Fibroblast of peridontal ligament (primary cell): ENCODE data around the gene MEIOC.
"Not testable (repeated sequence)": the region's sequence is repeated elsewhere in the genome, so short reads cannot be mapped to it uniquely, and the experiment has no call there.

Source experiments
- DNase-seq: peaks from one replicate; pipeline ENCODE4 v3.0.0-alpha.2; 2010; ENCODE audit errors: extremely low read depth

Gene MEIOC

DNA sequence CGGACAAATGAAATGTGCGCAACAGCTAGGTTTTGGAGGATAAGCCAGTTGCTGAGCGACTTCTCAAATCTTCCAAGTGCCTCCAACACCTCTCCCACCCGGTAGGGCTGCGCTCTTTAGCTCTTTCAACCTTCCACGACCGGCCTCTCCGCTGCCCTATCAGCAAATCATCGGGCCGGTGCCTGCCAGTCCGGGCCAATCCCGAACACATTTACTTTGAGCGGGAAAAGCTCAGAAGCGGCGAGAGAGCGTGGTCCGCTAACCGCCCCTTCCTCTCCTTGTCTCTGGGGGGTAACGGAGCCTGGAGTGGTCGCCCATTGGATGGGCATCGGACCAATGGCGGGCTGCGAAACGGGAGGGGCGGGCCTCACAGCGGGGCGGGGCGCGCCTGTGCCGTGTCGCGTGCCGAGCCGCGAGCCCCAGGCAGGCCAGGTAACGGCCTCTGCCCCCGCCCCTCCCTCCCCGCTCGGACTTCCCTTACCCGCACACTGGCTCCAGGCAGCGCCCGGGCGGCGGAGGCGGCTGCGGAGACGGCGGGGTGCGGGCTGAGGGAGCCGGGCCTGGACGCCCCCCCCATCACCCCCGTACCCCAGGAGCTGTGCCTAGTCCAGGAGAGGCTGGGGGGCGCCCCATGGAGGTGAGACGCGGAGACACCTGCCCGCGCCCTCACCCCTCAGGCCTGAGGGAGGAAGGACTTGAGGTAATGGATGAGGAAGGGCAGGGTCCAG lies at the start of gene MEIOC:
Gene MEIOC, plus strand, starts transcription at position 486 of the 728 bp plus-strand sequence. Its CDS starts 146 bp downstream, at position 632.
- no peak for DNase-seq

DNA sequence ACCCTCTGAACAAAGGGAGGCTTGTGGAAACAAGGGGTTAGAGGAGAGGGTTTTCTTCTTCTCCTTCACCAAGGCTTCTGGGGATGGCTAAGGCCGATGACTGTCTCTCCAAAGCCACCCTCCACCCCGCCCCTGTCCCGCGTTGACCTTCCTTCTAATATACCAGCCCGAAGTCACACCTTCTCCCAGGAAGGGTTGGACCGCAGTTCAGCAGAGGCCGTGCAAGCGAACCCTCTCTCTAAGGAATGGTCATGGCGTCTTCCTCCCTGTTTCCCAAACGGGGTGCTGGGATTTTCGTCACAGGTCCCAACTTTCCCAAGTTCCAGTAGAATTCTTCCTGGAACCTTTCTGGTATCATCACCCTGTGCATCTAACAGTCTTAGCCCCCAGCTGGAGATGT lies 49.6 kb upstream of the MEIOC start:
- DNase-seq = no peak

DNA sequence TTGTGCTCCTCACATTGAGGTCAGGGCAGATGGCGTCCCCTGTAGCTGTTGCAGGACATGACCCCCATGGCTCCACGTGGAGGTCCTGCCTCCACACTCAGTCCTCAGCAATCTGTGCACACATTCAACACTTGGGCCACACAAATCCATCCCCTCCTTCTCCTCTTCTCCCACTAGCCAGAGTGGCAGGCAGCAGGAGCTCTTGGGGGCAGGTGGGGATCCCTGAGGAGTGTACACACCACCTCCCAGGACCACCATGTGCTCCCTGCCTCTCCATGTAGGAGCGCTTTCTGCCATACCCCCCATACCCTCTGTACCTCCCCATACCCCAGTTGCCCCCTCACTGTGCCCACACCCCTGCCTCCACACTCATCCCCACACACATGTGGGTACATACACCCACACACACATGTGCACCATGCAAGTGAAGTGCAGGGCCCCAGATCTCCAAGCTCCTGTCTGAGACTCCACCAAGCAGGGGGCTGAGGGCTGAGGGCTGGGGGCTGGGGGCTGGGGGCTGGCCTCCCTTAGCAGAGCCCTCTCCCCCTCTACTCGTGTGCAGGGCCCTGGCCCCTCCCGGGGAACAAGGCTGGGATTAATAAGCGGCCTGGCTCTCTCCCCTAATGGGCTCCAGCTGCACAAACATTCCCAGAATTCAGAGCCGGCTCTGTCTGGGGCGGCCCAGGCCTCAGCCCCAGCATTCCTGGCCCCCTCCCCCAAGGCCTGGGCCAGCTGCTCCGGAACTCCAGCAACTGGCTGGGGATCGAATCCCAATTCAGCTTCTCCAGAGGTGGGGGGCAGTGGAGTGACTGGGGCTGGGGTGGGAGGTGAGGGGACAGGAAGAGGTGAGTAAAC lies 48.2 kb upstream of the MEIOC start:
- peak; percentile 79 for DNase-seq

DNA sequence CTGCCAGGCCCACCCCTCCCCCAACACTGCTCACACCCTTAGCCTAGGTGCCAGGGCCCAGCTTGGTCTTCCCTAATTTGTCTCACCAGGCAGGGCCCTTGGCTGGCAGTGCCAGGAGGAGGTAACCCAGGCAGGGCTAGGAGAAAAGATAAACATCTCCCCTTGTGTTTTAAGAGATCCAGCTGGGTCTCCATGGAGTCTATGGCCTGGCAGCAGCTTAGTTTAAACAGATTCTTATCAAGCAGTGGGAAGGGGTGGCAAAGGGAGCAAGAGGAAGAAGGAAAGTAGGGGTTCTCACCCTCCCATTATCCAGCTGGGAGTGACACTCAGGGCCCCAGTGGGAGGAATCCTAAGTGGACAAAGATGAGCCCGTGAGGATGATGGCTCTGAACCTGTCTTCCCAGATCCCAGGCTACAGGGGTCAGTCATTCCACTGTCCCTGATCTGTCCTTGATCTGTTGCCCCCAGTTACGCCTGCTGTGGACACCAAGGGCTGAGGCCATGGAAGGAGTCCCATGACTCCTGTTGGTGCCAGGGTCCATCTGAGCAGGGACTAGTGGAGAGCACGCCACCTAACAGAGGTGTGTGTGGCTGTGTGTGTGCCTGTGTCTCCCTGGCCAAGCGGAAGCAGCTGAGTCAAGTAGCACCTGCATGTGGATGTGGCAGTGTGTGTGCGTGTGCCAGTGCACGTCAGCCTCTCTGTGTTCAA lies 47.4 kb upstream of the MEIOC start:
- peak; percentile 41 for DNase-seq

DNA sequence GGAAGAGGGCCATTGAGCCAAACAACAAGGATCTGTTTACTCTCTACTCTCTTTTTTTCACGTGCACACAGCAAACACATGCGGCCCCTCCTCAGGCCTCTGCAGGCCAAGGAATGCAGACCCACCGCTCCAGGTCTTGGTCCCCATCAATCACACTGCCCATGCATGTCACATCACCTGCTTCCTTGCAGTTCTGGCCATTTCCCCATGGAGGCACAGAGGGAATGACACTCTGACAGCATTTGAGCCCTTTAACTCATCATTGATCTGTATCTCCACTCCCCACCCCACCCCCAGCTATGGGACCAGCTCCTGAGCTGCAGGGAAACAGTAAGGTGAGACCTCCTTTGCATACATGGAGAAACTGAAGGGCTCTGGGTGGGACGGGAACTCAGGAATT lies 45.9 kb upstream of the MEIOC start:
- DNase-seq = no peak

DNA sequence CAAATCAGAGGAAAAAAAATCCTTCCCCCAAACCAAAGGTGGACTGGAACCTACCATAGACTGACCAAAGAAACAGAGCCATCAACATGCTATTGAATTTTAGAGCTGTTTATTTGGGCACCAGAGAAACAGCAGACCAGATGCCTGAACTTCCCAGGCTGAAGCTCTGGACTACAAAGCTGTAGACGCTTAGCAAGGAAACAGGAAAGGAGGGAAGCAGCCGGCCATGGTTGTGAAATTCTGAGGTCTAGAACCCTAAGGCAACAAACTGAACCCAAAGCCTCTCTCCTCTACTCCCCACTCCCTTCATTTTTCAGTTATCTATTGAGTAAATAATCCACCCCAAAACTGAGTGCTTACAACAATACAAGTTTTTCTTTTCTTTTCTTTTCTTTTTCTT lies 45.4 kb upstream of the MEIOC start:
- DNase-seq = peak; percentile 48

DNA sequence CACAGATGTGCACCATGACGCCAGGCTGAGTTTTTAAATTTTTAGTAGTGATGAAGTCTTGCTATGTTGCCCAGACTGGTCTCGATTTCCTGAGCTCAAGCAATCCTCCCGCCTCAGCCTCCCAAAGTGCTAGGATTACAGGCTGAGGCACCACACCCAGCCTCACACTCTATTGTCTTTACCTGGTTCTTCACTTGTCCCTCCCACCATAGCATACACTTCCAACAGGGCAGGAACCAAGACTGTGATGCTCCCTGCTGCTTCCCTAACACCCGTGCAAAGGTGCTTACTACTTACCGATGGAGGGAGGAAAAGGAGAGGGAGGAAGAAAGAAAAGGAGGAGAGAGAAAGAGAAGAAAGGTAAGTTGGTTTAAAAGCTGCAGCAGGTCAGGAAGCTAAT lies 41.4 kb upstream of the MEIOC start:
- DNase-seq = no peak

DNA sequence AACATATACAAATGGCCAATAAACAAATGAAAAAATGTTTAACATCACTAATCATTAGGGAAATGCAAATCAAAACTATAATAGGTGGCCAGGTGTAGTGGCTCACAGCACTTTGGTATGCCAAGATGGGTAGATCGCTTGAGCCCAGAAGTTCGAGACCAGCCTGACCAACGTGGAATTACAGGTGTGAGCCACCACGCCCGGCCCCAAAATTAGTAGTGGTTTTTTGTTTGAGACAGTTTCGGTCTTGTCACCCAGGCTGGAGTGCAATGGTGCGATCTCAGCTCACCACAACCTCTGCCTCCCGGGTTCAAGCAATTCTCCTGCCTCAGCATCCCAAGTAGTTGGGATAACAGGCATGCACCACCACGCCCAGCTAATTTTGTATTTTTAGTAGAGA lies 37.6 kb upstream of the MEIOC start:
- not testable (repeated sequence) for DNase-seq

DNA sequence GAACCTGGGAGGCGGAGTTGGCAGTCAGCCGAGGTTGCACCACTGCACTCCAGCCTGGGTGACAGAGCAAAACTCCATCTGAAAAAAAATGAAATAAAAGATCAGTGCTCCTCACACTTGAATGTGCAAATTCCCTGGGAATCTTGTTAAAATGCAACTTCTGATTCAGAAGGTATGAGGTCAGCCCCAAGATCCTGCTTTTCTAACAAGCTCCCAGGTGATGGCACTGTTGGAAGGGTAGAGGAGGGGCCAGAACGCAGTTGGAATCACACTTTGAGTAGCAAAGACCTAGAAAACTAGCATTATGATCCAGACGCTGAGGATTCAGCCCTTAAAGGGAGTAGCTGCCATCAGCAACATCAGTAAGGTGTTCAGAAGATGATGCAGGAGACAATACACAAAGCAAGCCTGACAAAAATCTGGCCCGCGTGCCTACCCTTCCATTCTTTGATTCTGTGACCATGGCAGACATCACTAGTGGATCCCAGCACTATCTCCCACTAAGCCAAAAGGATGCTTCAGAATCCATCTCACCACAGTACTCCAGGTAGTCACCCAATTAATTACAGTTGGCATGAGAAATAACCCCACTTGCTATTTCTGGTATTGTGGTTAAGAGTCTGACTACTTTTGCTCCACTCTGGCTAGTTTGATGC lies 33.1 kb upstream of the MEIOC start:
- no peak for DNase-seq

DNA sequence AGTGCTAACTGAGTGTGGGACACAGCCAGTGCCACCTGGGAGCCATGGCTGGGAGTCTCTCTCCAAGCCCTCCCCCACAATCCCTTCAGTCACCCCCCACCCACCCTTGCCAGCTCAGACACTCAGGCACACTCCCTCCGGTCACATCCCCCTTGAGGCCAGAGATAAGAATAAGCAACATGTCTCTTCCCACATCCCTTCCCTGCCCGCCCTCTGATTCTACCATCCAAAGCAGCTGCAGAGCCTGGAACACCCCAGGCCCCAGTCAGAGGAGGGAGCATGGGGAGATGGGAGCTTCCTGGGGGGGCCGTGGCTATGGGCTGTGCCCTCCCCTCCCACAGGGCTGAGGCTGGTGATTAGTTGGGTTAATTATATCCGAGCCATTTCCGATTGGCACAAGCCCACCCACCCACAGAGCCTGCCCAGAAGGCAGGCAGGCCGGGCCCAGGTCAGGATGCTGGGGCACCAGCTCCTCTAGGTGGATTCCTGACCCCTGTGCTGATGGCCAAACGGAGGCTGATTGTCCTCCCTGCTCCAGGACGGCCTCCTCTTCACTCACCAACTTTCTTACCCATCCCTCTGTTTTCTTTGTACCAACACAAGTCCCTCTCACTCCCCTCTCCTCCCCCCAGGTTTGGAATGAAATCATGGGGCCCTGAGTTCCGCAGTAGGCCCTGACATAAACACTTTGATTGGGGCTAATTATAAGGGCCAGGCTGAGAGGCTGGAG lies 28.6 kb upstream of the MEIOC start:
- peak; percentile 60 for DNase-seq

DNA sequence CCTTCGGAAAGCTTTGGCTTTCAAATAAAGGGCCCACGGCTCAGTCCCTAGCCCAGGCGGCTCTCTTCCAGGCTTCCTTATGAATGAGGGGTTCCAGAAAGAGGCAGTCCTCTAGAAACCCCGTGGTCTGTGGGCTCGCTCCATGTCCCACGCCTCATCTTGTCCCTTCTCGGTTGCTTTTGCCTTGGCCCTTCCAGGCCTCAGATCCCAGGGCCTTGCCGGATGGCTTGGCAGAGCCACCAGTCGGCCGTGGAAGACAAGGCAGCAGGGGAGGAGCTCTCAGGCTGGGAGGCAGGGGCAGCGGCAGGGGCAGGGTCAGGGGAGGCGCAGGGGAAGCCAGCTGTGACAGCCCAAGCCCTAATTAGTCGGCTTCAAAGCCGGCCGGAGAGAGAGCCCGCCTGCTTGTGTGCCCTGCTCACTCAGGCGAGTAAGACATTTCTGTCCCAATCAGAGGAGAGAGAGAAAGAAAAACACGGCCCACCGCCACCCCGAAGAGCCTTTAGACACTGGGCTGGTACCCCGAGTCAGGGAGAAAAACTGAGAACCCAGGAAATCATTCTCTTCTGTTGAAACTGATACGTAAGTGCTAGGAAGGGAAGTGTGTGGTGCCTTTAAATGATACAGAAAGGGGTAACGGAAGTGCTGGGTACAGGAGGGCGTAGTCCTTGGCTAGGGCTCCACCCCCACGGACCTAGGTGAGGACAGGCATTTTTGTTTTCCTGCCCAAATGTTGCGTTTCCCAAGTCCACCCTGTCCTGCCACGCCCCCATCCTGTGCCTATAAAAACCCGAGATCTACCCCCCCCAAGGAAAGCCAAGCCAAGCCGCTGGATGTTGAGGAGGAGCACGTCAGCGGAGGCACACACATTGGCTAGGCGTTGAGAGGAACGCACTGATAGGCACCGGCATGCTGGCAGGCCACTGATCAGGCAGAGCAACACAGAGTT lies 27.8 kb upstream of the MEIOC start:
- DNase-seq = peak; percentile 68

DNA sequence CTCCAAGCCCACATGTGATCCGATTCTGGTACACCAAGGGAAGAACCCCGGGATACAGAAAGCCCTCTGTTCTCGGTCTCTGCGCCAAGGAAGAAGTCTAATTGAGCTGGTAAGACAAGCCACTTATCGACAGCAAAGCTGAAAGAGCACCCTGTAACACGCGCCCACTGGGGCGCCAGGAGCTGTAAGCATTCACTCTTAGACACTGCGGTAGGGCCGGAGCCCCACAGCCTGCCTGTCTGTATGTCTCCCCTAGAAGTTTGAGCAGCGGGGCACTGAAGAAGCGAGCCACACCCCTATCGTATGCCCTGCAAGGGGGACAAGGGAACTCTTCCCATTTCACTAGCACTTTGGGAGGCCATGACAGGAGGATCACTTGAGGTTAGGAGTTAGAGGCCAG lies 27.0 kb upstream of the MEIOC start:
- no peak for DNase-seq

DNA sequence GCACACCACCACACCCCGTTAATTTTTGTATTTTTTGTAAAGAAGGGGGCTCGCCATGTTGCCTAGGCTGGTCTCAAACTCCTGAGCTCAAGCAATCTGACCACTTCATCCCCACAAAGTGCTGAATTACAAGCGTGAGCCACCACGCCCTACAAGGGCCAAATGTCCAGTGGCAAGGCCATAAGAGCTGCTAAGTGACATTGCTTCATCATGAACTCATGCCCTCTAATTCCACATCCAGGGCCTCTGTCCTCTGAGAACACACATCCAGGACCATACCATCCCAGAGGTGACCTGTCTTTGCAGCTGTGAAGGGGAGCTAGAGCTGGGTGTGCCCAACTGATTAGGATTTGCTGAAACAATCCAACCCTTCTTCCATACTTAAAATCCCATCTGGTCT lies 25.6 kb upstream of the MEIOC start:
- DNase-seq = no peak

DNA sequence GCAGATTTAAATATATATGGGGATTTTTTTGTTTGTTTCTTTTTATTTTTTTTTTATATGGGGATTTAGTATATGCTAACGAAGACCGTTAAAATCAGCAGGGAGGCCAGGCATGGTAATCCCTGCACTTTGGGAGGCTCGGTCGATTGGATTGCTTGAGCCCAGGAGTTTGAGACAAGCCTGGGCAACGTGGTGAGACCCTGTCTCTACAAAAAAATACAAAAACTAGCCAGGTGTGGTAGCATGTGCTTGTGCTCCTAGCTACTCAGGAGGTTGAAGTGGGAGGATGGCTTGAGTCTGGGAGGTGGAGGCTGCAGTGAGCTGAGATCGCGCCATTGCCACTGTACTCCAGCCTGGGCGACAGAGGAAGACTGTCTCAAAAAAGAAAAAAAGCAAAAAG lies 22.3 kb upstream of the MEIOC start:
- DNase-seq = no peak

DNA sequence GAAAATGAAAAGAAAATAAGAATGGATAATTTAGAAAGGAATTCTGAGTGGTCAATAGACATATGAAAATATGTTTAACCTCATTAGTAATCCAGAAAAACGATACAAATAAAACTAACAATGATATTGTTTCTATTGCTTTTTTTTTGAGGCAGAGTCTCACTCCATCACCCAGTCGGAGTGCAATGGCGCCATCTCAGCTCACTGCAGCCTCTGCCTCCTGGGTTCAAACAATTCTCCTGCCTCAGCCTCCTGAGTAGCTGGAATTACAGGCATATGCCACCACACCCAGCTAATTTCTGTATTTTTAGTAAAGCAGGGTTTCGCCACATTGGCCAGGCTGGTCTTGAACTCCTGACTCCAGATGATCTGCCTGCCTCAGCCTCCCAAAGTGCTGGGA lies 21.9 kb upstream of the MEIOC start:
- DNase-seq = not testable (repeated sequence)

DNA sequence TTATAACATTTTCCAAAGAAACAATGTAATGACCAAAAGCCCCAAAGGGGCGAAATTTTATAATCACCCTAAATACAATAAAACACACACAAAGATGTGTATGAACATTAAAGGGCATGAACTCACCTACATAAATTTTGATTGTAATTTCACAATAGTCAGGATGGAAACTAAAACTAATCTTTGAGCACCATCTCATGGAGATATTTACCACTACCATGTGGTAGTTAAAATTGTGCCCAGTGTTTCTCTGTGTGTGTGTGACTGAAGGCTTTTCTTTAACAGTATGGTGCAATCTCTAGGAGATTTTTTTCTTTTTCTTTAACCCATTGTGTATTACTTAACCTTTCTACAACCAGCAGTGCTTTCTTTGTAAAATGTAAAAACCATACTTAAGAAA lies 19.7 kb upstream of the MEIOC start:
- peak; percentile 87 for DNase-seq

DNA sequence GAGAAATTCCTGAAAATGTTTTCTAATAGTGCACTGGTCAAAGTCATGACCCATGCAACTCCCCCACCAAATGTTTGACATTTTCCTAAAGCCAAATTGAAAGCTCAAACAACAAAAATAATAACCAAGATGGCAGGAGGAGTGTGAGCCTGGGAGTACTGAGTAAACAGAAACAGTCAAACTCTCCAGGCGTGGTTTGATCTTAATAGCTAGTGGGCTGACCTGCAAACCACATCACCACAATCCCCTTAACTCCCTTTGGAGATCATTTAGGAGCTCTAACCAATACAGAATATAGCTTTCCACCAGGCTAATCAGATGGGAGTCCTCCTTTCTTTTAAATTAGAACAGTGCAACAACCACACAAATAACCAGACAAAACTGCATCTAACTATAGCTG lies 19.2 kb upstream of the MEIOC start:
- no peak for DNase-seq

DNA sequence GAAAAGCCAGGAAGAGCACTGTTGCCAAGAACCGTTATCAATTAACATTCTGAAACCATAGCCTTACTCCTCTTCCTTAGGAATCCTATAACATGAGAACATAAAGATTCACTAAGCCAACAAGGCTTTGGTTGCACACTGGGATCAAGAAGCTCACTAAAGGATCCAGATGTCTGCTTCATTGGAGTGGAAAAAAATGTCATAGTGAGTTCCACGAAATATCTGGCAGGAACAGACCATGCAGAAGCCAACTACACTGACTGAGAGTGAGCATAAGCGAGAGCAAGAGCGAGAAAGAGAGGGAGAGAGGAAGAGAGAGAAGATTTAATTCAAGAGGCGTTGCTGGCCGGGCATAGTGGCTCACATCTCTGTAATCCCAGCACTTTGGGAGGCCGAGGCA lies 13.4 kb upstream of the MEIOC start:
- no peak for DNase-seq

DNA sequence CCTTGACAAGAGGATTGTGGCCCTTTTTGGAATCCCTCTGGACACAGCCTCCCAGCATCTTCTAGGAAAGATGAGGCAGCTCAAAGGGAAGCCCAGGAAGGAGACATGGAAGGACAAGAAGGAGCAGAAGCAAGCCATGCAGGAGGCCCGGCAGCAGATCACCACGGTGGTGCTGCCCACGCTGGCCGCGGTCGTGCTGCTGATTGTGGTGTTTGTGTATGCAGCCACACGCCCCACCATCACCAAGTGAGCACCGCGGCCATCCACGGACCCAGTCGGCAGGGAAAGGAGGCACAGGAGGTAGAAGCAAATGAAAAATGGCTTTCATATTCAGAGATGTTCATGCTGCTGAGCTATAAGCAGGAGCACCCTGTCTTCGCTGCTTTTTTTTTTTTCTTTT lies 10.9 kb upstream of the MEIOC start:
- no peak for DNase-seq

DNA sequence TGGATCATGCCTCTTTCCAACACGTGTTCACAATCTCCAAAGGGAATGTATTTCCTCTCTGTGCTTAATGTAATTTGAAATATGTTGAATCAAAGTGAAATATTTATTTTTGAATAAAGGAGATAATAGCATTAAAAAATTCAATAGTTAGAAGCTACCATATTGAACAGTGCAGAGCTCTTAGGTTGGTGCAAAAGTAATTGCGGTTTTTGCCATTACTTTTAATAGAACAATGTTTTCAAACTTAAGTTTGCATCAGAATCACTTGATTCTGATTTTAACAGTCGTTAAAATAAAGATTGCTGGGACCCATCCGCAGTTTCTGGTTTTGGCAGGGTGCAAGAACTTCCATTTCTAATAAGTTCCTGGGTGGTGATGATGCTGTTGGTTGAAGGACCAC lies 10.0 kb upstream of the MEIOC start:
- DNase-seq = no peak
